Naive B cell (primary cell): Measurements from ENCODE around the gene EXOC3L2. TPM values are rescaled to one million over a fixed set of nuclear protein-coding genes. Genes with fewer than 3 reads are reported as not detected.

Source experiments
- ATAC-seq, 2 donors: fragments of 150-1000 bp; cut with Tn5 transposase; 2 replicates each; pipeline ENCODE4 v1.10.0; 2021; ENCODE audit warnings: low read depth in 2 of 2, mild to moderate bottlenecking in 2 of 2, moderate library complexity in 2 of 2
- DNase-seq: peaks from one replicate; pipeline ENCODE4 v3.0.0; 2022
- H3K27ac Mint-ChIP-seq, 6 donors: one replicate each; pipeline ENCODE4 v1.8.0; 2020 to 2022; ENCODE audit warnings: mild to moderate bottlenecking in 6 of 6, mixed read lengths in 6 of 6, moderate library complexity in 5 of 6, inconsistent platforms in 2 of 6
- H3K27me3 Mint-ChIP-seq, 3 donors: one replicate each; pipeline ENCODE4 v1.8.0; 2021 to 2022; ENCODE audit warnings: mixed read lengths in 3 of 3, mild to moderate bottlenecking in 1 of 3
- H3K36me3 Mint-ChIP-seq, 2 donors: one replicate each; pipeline ENCODE4 v1.8.0; 2020 to 2022; ENCODE audit warnings: mixed read lengths in 2 of 2, inconsistent platforms in 1 of 2, mild to moderate bottlenecking in 1 of 2
- H3K4me1 Mint-ChIP-seq, 3 donors: one replicate each; pipeline ENCODE4 v1.8.0; 2020 to 2022; ENCODE audit warnings: mixed read lengths in 3 of 3, inconsistent platforms in 1 of 3, mild to moderate bottlenecking in 1 of 3, moderate library complexity in 1 of 3
- H3K4me3 Mint-ChIP-seq, 8 donors: one replicate each; pipeline ENCODE4 v1.8.0; 2020 to 2022; ENCODE audit warnings: mild to moderate bottlenecking in 8 of 8, mixed read lengths in 8 of 8, moderate library complexity in 8 of 8, inconsistent platforms in 2 of 8
- H3K9me3 Mint-ChIP-seq, 7 donors: one replicate each; pipeline ENCODE4 v1.8.0; 2020 to 2022; ENCODE audit warnings: mixed read lengths in 7 of 7, mild to moderate bottlenecking in 5 of 7, inconsistent platforms in 2 of 7, moderate library complexity in 1 of 7
- polyA plus RNA-seq, 6 donors: library from polyadenylated mRNA; unstranded; fragments of 300-500 nt; fragmentation: Illumina TruSeq; gene quantifications; one replicate each; pipeline ENCODE4 v1.2.3, GENCODE V29; 2021; ENCODE audit warnings: low read depth in 6 of 6

The EXOC3L2 gene
- polyA plus RNA-seq, 6 donors from 2014 or later = not detected

- peaks cover 0 to 9% of the 10 kb centered on the region in 2 donors for H3K36me3 Mint-ChIP-seq
- H3K4me3 Mint-ChIP-seq = peak overlapping the region in 1 of 8 donors; percentile 34
- H3K4me1 Mint-ChIP-seq = no peaks in the 10 kb centered on the region
- peak overlapping the region in 1 of 6 donors; percentile 38 for H3K27ac Mint-ChIP-seq
- H3K27me3 Mint-ChIP-seq = peaks cover 0 to 3% (median 0%) of the 10 kb centered on the region in 3 donors
- no peak for DNase-seq
- ATAC-seq = no peak
- peaks cover 0 to 6% (median 0%) of the 10 kb centered on the region in 7 donors for H3K9me3 Mint-ChIP-seq
Measured at GRCh38 chr19:45205810-45206209, 39.4 kb downstream of the EXOC3L2 start.

GRCh38 chr19:45202637-45203036 is 42.6 kb downstream of the EXOC3L2 start:
- DNase-seq (no peak), ATAC-seq (no peak)
- peaks cover 0 to 10% (median 0%) of the 10 kb centered on the region in 3 donors for H3K27me3 Mint-ChIP-seq
- no peaks in the 10 kb centered on the region for H3K4me1 Mint-ChIP-seq
- H3K4me3 Mint-ChIP-seq = no peak overlapping the region
- peaks cover 0 to 9% of the 10 kb centered on the region in 2 donors for H3K36me3 Mint-ChIP-seq
- no peak overlapping the region for H3K27ac Mint-ChIP-seq
- H3K9me3 Mint-ChIP-seq = peaks cover 0 to 6% (median 0%) of the 10 kb centered on the region in 7 donors

- Mint-ChIP-seq H3K9me3 (peaks cover 0 to 6% (median 0%) of the 10 kb centered on the region in 7 donors), H3K27me3 (peaks cover 0 to 14% (median 0%) of the 10 kb centered on the region in 3 donors), H3K36me3 (peaks cover 0 to 9% of the 10 kb centered on the region in 2 donors), H3K4me3 (no peak overlapping the region), H3K4me1 (no peaks in the 10 kb centered on the region), H3K27ac (no peak overlapping the region)
- ATAC-seq (no peak), DNase-seq (no peak)
Measured at GRCh38 chr19:45200568-45200967, 44.6 kb downstream of the EXOC3L2 start.

- H3K4me3 Mint-ChIP-seq = no peak overlapping the region
- no peak for ATAC-seq
- no peaks in the 10 kb centered on the region for H3K36me3 Mint-ChIP-seq
- H3K9me3 Mint-ChIP-seq = no peaks in the 10 kb centered on the region
- no peak for DNase-seq
- H3K27me3 Mint-ChIP-seq = peaks cover 0 to 14% (median 0%) of the 10 kb centered on the region in 3 donors
- H3K27ac Mint-ChIP-seq = no peak overlapping the region
- no peaks in the 10 kb centered on the region for H3K4me1 Mint-ChIP-seq
Measured at GRCh38 chr19:45195764-45196163, 49.4 kb downstream of the EXOC3L2 start.

GRCh38 chr19:45191375-45191774 is 53.8 kb downstream of the EXOC3L2 start:
- Mint-ChIP-seq H3K4me1 (peaks cover 0 to 10% (median 10%) of the 10 kb centered on the region in 3 donors), H3K27ac (no peak overlapping the region), H3K4me3 (peak overlapping the region in 1 of 8 donors; percentile 29), H3K36me3 (peaks cover 0 to 8% of the 10 kb centered on the region in 2 donors), H3K9me3 (peaks cover 0 to 8% (median 0%) of the 10 kb centered on the region in 7 donors), H3K27me3 (no peaks in the 10 kb centered on the region)
- no peak for DNase-seq
- no peak for ATAC-seq

GRCh38 chr19:45189971-45190370 is 55.2 kb downstream of the EXOC3L2 start:
- peaks cover 0 to 8% of the 10 kb centered on the region in 2 donors for H3K36me3 Mint-ChIP-seq
- DNase-seq = no peak
- H3K9me3 Mint-ChIP-seq = peaks cover 0 to 8% (median 0%) of the 10 kb centered on the region in 7 donors
- H3K27ac Mint-ChIP-seq = no peak overlapping the region
- no peaks in the 10 kb centered on the region for H3K27me3 Mint-ChIP-seq
- H3K4me3 Mint-ChIP-seq = no peak overlapping the region
- peaks cover 7 to 17% (median 13%) of the 10 kb centered on the region in 3 donors for H3K4me1 Mint-ChIP-seq
- no peak for ATAC-seq

- H3K36me3 Mint-ChIP-seq = peaks cover 0 to 8% of the 10 kb centered on the region in 2 donors
- peaks cover 19 to 35% (median 26%) of the 10 kb centered on the region in 3 donors for H3K4me1 Mint-ChIP-seq
- peaks cover 0 to 8% (median 0%) of the 10 kb centered on the region in 7 donors for H3K9me3 Mint-ChIP-seq
- peak; percentile 91 for ATAC-seq
- peak overlapping the region in 1 of 8 donors; percentile 23 for H3K4me3 Mint-ChIP-seq
- peak overlapping the region in 2 of 6 donors; percentile 8 for H3K27ac Mint-ChIP-seq
- no peaks in the 10 kb centered on the region for H3K27me3 Mint-ChIP-seq
- DNase-seq = peak; percentile 57
Measured at GRCh38 chr19:45187421-45188100, 57.6 kb downstream of the EXOC3L2 start.

GRCh38 chr19:45186509-45187334 is 58.5 kb downstream of the EXOC3L2 start:
- ATAC-seq (no peak), DNase-seq (no peak)
- Mint-ChIP-seq H3K4me1 (peaks cover 21 to 37% (median 30%) of the 10 kb centered on the region in 3 donors), H3K4me3 (no peak overlapping the region), H3K27me3 (no peaks in the 10 kb centered on the region), H3K9me3 (peaks cover 0 to 8% (median 0%) of the 10 kb centered on the region in 7 donors), H3K36me3 (peaks cover 0 to 10% of the 10 kb centered on the region in 2 donors), H3K27ac (peak overlapping the region in 1 of 6 donors; percentile 85)

- Mint-ChIP-seq H3K27me3 (no peaks in the 10 kb centered on the region), H3K9me3 (no peaks in the 10 kb centered on the region), H3K36me3 (peaks cover 0 to 13% of the 10 kb centered on the region in 2 donors), H3K4me3 (peak overlapping the region in 1 of 8 donors; percentile 16), H3K27ac (peak overlapping the region in 3 of 6 donors; percentile 44 to 87 (median 76)), H3K4me1 (peaks cover 34 to 57% (median 50%) of the 10 kb centered on the region in 3 donors)
- ATAC-seq (no peak), DNase-seq (no peak)
Measured at GRCh38 chr19:45184115-45184514, 61.1 kb downstream of the EXOC3L2 start.

- Mint-ChIP-seq H3K4me3 (no peak overlapping the region), H3K9me3 (no peaks in the 10 kb centered on the region), H3K4me1 (peaks cover 34 to 60% (median 50%) of the 10 kb centered on the region in 3 donors), H3K27ac (peak overlapping the region in 2 of 6 donors; percentile 32 to 44), H3K36me3 (peaks cover 0 to 13% of the 10 kb centered on the region in 2 donors), H3K27me3 (no peaks in the 10 kb centered on the region)
- ATAC-seq (no peak), DNase-seq (no peak)
Measured at GRCh38 chr19:45182758-45183157, 62.4 kb downstream of the EXOC3L2 start.

GRCh38 chr19:45180936-45181335 is 64.3 kb downstream of the EXOC3L2 start:
- ATAC-seq (no peak), DNase-seq (no peak)
- H3K27ac Mint-ChIP-seq = peak overlapping the region in 2 of 6 donors; percentile 42 to 69
- peak overlapping the region; percentile 74 to 91 (median 78) for H3K4me3 Mint-ChIP-seq
- peaks cover 34 to 54% (median 40%) of the 10 kb centered on the region in 3 donors for H3K4me1 Mint-ChIP-seq
- peaks cover 0 to 13% of the 10 kb centered on the region in 2 donors for H3K36me3 Mint-ChIP-seq
- no peaks in the 10 kb centered on the region for H3K27me3 Mint-ChIP-seq
- no peaks in the 10 kb centered on the region for H3K9me3 Mint-ChIP-seq

- peaks cover 0 to 13% of the 10 kb centered on the region in 2 donors for H3K36me3 Mint-ChIP-seq
- H3K4me3 Mint-ChIP-seq = peak overlapping the region; percentile 74 to 91 (median 78)
- no peaks in the 10 kb centered on the region for H3K27me3 Mint-ChIP-seq
- DNase-seq = no peak
- H3K4me1 Mint-ChIP-seq = peaks cover 33 to 52% (median 45%) of the 10 kb centered on the region in 3 donors
- H3K9me3 Mint-ChIP-seq = no peaks in the 10 kb centered on the region
- no peak for ATAC-seq
- H3K27ac Mint-ChIP-seq = peak overlapping the region in 4 of 6 donors; percentile 53 to 84 (median 64)
Measured at GRCh38 chr19:45179892-45180370, 65.3 kb downstream of the EXOC3L2 start.
